Colonic mucosa (tissue), 4 donors: ENCODE measurements around the gene FBN3. TPM values are rescaled to one million over a fixed set of nuclear protein-coding genes. Genes with fewer than 3 reads are reported as not detected.
"Not testable (repeated sequence)": the region's sequence is repeated elsewhere in the genome, so short reads cannot be mapped to it uniquely, and the experiment has no call there.

ENCODE experiments used
- DNase-seq: peaks from one replicate; pipeline ENCODE4 v3.0.0-alpha.2; 2020
- H3K27ac ChIP-seq: fragments of 200-600 bp; one replicate; pipeline ENCODE4 v1.8.0; 2021
- H3K27me3 ChIP-seq: fragments of 200-600 bp; one replicate; pipeline ENCODE4 v1.8.0; 2021
- H3K36me3 ChIP-seq: fragments of 200-600 bp; one replicate; pipeline ENCODE4 v1.8.0; 2021
- H3K4me1 ChIP-seq: fragments of 200-600 bp; one replicate; pipeline ENCODE4 v1.8.0; 2021; ENCODE audit warnings: mild to moderate bottlenecking
- H3K4me3 ChIP-seq: fragments of 200-600 bp; one replicate; pipeline ENCODE4 v1.8.0; 2021
- H3K9ac ChIP-seq, 2 donors: one replicate each; pipeline ENCODE4 v1.7.0; 2013; ENCODE audit warnings: control low read depth in 2 of 2, low read depth in 2 of 2, low read length in 2 of 2
- H3K9me3 ChIP-seq: fragments of 200-600 bp; one replicate; pipeline ENCODE4 v1.8.0; 2021
- CTCF ChIP-seq: fragments of 200-600 bp; IDR thresholded peaks from one replicate; pipeline ENCODE4 v1.8.0; 2022; ENCODE audit warnings: antibody characterized with exemption, mild to moderate bottlenecking
- intact Hi-C: fragments of 100-400 bp; cut with DNase I; formaldehyde crosslinking; loops from one replicate; pipeline ENCODE4 v1.14.1; 2022
- total RNA-seq, 2 donors: library from RNA; stranded (reverse); fragmentation: NEBNext Ultra II Directional in 1 of 2; extraction: Animal tissue kit (Norgen Biotek cat#: 25700) in 1 of 2; gene quantifications; one replicate each; pipeline ENCODE4 v1.2.1, GENCODE V29; 2021
- donor health status: healthy.
- donor health status: DM: no; HTN: no; CAD: no.
- donor health status: DM: no; HTN: no; CAD: no.

Gene FBN3
- total RNA-seq, 2 donors from 2014 or later, result 0.05 TPM; not detected in 1

GRCh38 chr19:8036434-8037099 is 112.8 kb downstream of the FBN3 start:
- no peak overlapping the region for H3K27ac ChIP-seq
- TF ChIP-seq CTCF, result no peak
- no peak overlapping the region for H3K9ac ChIP-seq
- H3K36me3 ChIP-seq, result no peaks in the 10 kb centered on the region
- no peak for DNase-seq
- H3K9me3 ChIP-seq, result no peaks in the 10 kb centered on the region
- no peaks in the 10 kb centered on the region for H3K27me3 ChIP-seq
- no peak overlapping the region for H3K4me3 ChIP-seq
- intact Hi-C loops, result no loop called here
- no peaks in the 10 kb centered on the region for H3K4me1 ChIP-seq

GRCh38 chr19:8034178-8034525 is 115.2 kb downstream of the FBN3 start:
- no peak for TF ChIP-seq CTCF
- H3K27me3 ChIP-seq, result no peaks in the 10 kb centered on the region
- H3K27ac ChIP-seq, result no peak overlapping the region
- H3K4me3 ChIP-seq, result no peak overlapping the region
- no peak for DNase-seq
- no peak overlapping the region for H3K9ac ChIP-seq
- no peaks in the 10 kb centered on the region for H3K4me1 ChIP-seq
- intact Hi-C loops, result no loop called here
- H3K9me3 ChIP-seq, result no peaks in the 10 kb centered on the region
- no peaks in the 10 kb centered on the region for H3K36me3 ChIP-seq

- H3K36me3 ChIP-seq, H3K9ac ChIP-seq, H3K27ac ChIP-seq, intact Hi-C loops, H3K9me3 ChIP-seq, H3K4me3 ChIP-seq, H3K4me1 ChIP-seq, DNase-seq, H3K27me3 ChIP-seq: not testable (repeated sequence)
Measured at GRCh38 chr19:8033287-8034177, 115.9 kb downstream of the FBN3 start.

- intact Hi-C loops, result no loop called here
- Histone ChIP-seq H3K9ac (no peak overlapping the region), H3K36me3 (no peaks in the 10 kb centered on the region), H3K27me3 (no peaks in the 10 kb centered on the region), H3K27ac (no peak overlapping the region), H3K4me1 (no peaks in the 10 kb centered on the region), H3K9me3 (no peaks in the 10 kb centered on the region), H3K4me3 (no peak overlapping the region)
- no peak for TF ChIP-seq CTCF
- DNase-seq, result no peak
Measured at GRCh38 chr19:8030960-8031359, 118.4 kb downstream of the FBN3 start.

- no peaks in the 10 kb centered on the region for H3K9me3 ChIP-seq
- H3K9ac ChIP-seq, result no peak overlapping the region
- no peak for TF ChIP-seq CTCF
- no peak overlapping the region for H3K27ac ChIP-seq
- H3K27me3 ChIP-seq, result no peaks in the 10 kb centered on the region
- no peaks in the 10 kb centered on the region for H3K36me3 ChIP-seq
- no peak overlapping the region for H3K4me3 ChIP-seq
- H3K4me1 ChIP-seq, result no peaks in the 10 kb centered on the region
- intact Hi-C loops, result no loop called here
- no peak for DNase-seq
Measured at GRCh38 chr19:8028951-8029491, 120.4 kb downstream of the FBN3 start.

GRCh38 chr19:8025316-8025715 is 124.1 kb downstream of the FBN3 start:
- intact Hi-C loops, result no loop called here
- TF ChIP-seq CTCF, result no peak
- Histone ChIP-seq H3K9me3 (no peaks in the 10 kb centered on the region), H3K36me3 (no peaks in the 10 kb centered on the region), H3K9ac (no peak overlapping the region), H3K27ac (no peak overlapping the region), H3K27me3 (no peaks in the 10 kb centered on the region), H3K4me1 (no peaks in the 10 kb centered on the region), H3K4me3 (no peak overlapping the region)
- DNase-seq, result no peak

- H3K27me3 ChIP-seq, intact Hi-C loops, H3K4me1 ChIP-seq, H3K27ac ChIP-seq, H3K9ac ChIP-seq, H3K36me3 ChIP-seq, H3K9me3 ChIP-seq, H3K4me3 ChIP-seq, DNase-seq: not testable (repeated sequence)
Measured at GRCh38 chr19:8024256-8024655, 125.1 kb downstream of the FBN3 start.
